Neuronal stem cell (in vitro differentiated cells): Measurements from ENCODE around the gene FAM107B.

Experiments used
- DNase-seq: peaks from one replicate; pipeline ENCODE4 v3.0.0-alpha.2; 2013; ENCODE audit warnings: low spot score
- H2AFZ ChIP-seq: one replicate; pipeline ENCODE4 v1.6.1; 2013; ENCODE audit warnings: mild to moderate bottlenecking, low read length, inconsistent platforms
- H2AK5ac ChIP-seq: 2 replicates; pipeline ENCODE4 v1.6.1; 2013; ENCODE audit warnings: low read depth, mild to moderate bottlenecking, inconsistent platforms, low read length, moderate library complexity, mixed read lengths
- H2BK120ac ChIP-seq: 2 replicates; pipeline ENCODE4 v1.6.1; 2013; ENCODE audit warnings: low read depth, mild to moderate bottlenecking, inconsistent platforms, low read length, moderate library complexity, mixed read lengths
- H2BK12ac ChIP-seq: one replicate; pipeline ENCODE4 v1.6.1; 2013; ENCODE audit warnings: low read length, inconsistent platforms
- H2BK15ac ChIP-seq: 2 replicates; pipeline ENCODE4 v1.6.1; 2013; ENCODE audit warnings: mild to moderate bottlenecking, low read length, inconsistent platforms, mixed read lengths
- H2BK5ac ChIP-seq: one replicate; pipeline ENCODE4 v1.6.1; 2013; ENCODE audit warnings: inconsistent platforms, mild to moderate bottlenecking, low read length, moderate library complexity
- H3K14ac ChIP-seq: one replicate; pipeline ENCODE4 v1.6.1; 2013; ENCODE audit warnings: low read length, inconsistent platforms
- H3K18ac ChIP-seq: 2 replicates; pipeline ENCODE4 v1.6.1; 2013; ENCODE audit warnings: low read length, inconsistent platforms
- H3K23ac ChIP-seq: 2 replicates; pipeline ENCODE4 v1.6.1; 2013; ENCODE audit warnings: low read depth, mild to moderate bottlenecking, mixed read lengths, low read length, inconsistent platforms; ENCODE audit not compliant: poor library complexity
- H3K27ac ChIP-seq: replicated peaks from 3 replicates; pipeline ENCODE4 v1.5.1; 2013; ENCODE audit warnings: low read length, inconsistent platforms
- H3K27me3 ChIP-seq, 3 experiments: 2 replicates each; pipeline ENCODE4 v1.6.1; 2013; ENCODE audit warnings: low read length in 3 of 3, mild to moderate bottlenecking in 2 of 3, inconsistent platforms in 1 of 3, low read depth in 1 of 3, mixed read lengths in 1 of 3, moderate library complexity in 1 of 3; ENCODE audit not compliant: control insufficient read depth in 3 of 3, insufficient read depth in 3 of 3
- H3K36me3 ChIP-seq, 2 donors: replicated peaks in 1 of 2; 2 replicates each; pipeline ENCODE4 v1.6.1; 2013; ENCODE audit warnings: low read length in 2 of 2; ENCODE audit not compliant: control insufficient read depth in 2 of 2, insufficient read depth in 2 of 2
- H3K4ac ChIP-seq: 2 replicates; pipeline ENCODE4 v1.6.1; 2013; ENCODE audit warnings: inconsistent platforms, mild to moderate bottlenecking, low read length, moderate library complexity
- H3K4me1 ChIP-seq, 2 donors: 1 replicate in 1 of 2; 2 replicates in 1 of 2; pipeline ENCODE4 v1.6.1; 2013; ENCODE audit warnings: low read length in 2 of 2, low read depth in 1 of 2; ENCODE audit not compliant: control insufficient read depth in 2 of 2, insufficient read depth in 1 of 2
- H3K4me2 ChIP-seq: one replicate; pipeline ENCODE4 v1.6.1; 2013; ENCODE audit warnings: mild to moderate bottlenecking, low read length, inconsistent platforms; ENCODE audit not compliant: insufficient read depth, poor library complexity, severe bottlenecking
- H3K4me3 ChIP-seq, 2 donors: 2 replicates each; pipeline ENCODE4 v1.5.1; 2013; ENCODE audit warnings: low read length in 2 of 2, mild to moderate bottlenecking in 2 of 2, inconsistent platforms in 1 of 2, moderate library complexity in 1 of 2
- H3K79me1 ChIP-seq: one replicate; pipeline ENCODE4 v1.6.1; 2013; ENCODE audit warnings: low read depth, mild to moderate bottlenecking, inconsistent platforms, low read length, moderate library complexity
- H3K9ac ChIP-seq: one replicate; pipeline ENCODE4 v1.6.1; 2013; ENCODE audit warnings: mild to moderate bottlenecking, low read depth, low read length, inconsistent platforms; ENCODE audit not compliant: poor library complexity
- H3K9me3 ChIP-seq, 2 donors: replicated peaks in 1 of 2; 2 replicates each; pipeline versions ENCODE3 to v1.6.1; 2013; ENCODE audit warnings: low read length in 2 of 2, mild to moderate bottlenecking in 2 of 2, inconsistent platforms in 1 of 2, low read depth in 1 of 2, mixed read lengths in 1 of 2, moderate library complexity in 1 of 2; ENCODE audit not compliant: control insufficient read depth in 2 of 2, insufficient read depth in 1 of 2
- H4K8ac ChIP-seq: one replicate; pipeline ENCODE4 v1.6.1; 2013; ENCODE audit warnings: low read depth, mild to moderate bottlenecking, inconsistent platforms, low read length, moderate library complexity
- H4K91ac ChIP-seq: one replicate; pipeline ENCODE4 v1.6.1; 2013; ENCODE audit warnings: low read length, low read depth, mild to moderate bottlenecking, inconsistent platforms; ENCODE audit not compliant: poor library complexity
- WGBS, 2 donors: extraction: QIAGEN DNeasy Blood & Tissue Kit; methylation state at CpG; one replicate each; pipeline ENCODE4 v1.1.7; 2013; ENCODE audit warnings: missing lambda C conversion rate in 2 of 2, mixed read lengths in 1 of 2; ENCODE audit not compliant: insufficient read length in 2 of 2, insufficient replicate concordance in 1 of 2; ENCODE audit errors: extremely low coverage in 2 of 2; 5-methylcytosine and 5-hydroxymethylcytosine counted together

FAM107B gene

DNA sequence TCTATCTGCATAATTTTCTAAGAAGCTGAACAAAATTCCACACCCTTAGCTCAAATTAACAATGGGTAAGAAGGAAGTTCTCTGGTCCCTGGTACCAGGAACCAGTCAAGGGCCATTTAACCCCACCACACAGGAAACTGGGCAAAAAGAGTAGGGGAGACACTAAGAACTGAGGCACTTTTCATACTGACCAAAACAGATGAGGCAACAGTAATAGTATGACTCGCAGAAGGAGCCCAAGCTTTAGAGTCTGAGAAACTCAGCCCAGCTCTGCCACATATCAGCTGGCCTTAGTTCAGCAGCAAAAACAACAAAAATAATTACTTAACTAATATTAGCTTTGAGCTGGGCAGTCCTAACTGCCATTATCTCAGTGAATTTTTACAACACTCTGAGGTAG is 221.2 kb downstream of the FAM107B start:
- no peak overlapping the region for H3K9ac ChIP-seq
- H2BK5ac ChIP-seq: no peak overlapping the region
- H3K9me3 ChIP-seq: no peaks in the 10 kb centered on the region
- H4K8ac ChIP-seq: no peak overlapping the region
- no peak overlapping the region for H3K27ac ChIP-seq
- peaks cover 2% of the 10 kb centered on the region for H3K79me1 ChIP-seq
- no peak overlapping the region for H2AFZ ChIP-seq
- no peak overlapping the region for H3K4me3 ChIP-seq
- no peak overlapping the region for H3K23ac ChIP-seq
- H3K4me1 ChIP-seq: peaks cover 11 to 14% of the 10 kb centered on the region in 2 donors
- H2BK15ac ChIP-seq: no peak overlapping the region
- H3K4me2 ChIP-seq: no peak overlapping the region
- H3K18ac ChIP-seq: no peak overlapping the region
- H2AK5ac ChIP-seq: no peak overlapping the region
- no peak overlapping the region for H3K4ac ChIP-seq
- H4K91ac ChIP-seq: no peak overlapping the region
- no peak overlapping the region for H2BK120ac ChIP-seq
- H3K14ac ChIP-seq: no peak overlapping the region
- H2BK12ac ChIP-seq: no peak overlapping the region
- no CpG with 5 or more reads among the region's 1 CpG for WGBS, 2 donors
- H3K27me3 ChIP-seq: no peaks in the 10 kb centered on the region
- no peak for DNase-seq
- H3K36me3 ChIP-seq: no peaks in the 10 kb centered on the region

DNA sequence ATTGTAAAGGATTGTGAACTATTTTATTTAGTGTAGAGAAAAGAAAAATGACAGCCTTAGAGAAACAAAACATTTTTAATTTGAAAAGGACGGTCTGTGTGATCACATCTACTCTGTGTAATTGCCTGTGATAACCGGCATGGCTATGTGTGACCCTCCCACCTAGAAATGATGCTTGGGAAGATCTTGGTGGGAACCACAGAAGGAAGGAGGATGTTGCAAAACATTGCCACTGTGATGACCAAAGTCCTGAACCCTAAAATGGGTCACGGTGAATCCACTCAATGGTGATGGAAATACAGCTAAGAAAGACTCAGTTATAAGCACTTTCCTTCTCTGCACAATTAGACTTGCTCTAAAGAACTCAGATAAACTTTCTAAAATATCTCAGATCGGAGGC is 222.7 kb downstream of the FAM107B start:
- Histone ChIP-seq H3K18ac (no peak overlapping the region), H3K4me1 (peaks cover 11 to 19% of the 10 kb centered on the region in 2 donors), H2AFZ (no peak overlapping the region), H2BK15ac (no peak overlapping the region), H3K9me3 (no peaks in the 10 kb centered on the region), H3K79me1 (no peaks in the 10 kb centered on the region), H3K14ac (no peak overlapping the region), H3K23ac (no peak overlapping the region), H3K4me2 (no peak overlapping the region), H3K27me3 (no peaks in the 10 kb centered on the region), H3K36me3 (no peaks in the 10 kb centered on the region), H2AK5ac (no peak overlapping the region), H3K27ac (no peak overlapping the region), H3K9ac (no peak overlapping the region), H4K91ac (no peak overlapping the region), H2BK5ac (no peak overlapping the region), H3K4me3 (no peak overlapping the region), H3K4ac (no peak overlapping the region), H4K8ac (no peak overlapping the region), H2BK120ac (no peak overlapping the region), H2BK12ac (no peak overlapping the region)
- no peak for DNase-seq
- no CpG with 5 or more reads among the region's 4 CpGs for WGBS, 2 donors

DNA sequence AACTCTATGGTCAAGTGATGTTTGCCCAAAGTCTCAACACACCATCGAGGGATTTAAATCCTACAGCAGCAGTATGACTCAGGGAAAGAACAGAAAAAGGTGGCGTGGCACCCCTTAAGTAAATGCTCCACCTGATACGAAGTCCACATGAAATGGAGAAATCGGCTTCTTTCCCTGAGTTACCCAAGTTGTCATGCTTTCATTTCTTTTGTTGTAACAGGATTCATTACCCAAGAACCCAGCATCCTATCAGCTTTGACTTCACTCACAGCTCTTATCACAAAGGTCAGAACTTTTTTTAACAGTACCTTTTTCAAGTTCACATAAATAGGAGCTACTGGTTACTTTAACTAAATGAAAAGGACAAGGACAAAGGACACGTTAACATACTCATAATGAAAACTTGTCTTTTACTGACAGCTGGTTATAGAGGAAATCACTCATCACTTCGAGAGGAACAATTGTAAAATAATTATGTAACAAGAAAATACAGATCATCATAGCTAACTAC is 224.2 kb downstream of the FAM107B start:
- no peaks in the 10 kb centered on the region for H3K9me3 ChIP-seq
- H2AK5ac ChIP-seq: no peak overlapping the region
- no peak overlapping the region for H4K91ac ChIP-seq
- H3K9ac ChIP-seq: no peak overlapping the region
- no CpG with 5 or more reads among the region's 6 CpGs for WGBS, 2 donors
- no peaks in the 10 kb centered on the region for H3K27me3 ChIP-seq
- H3K4me3 ChIP-seq: no peak overlapping the region
- no peak overlapping the region for H3K4me2 ChIP-seq
- no peak overlapping the region for H3K18ac ChIP-seq
- no peak overlapping the region for H3K14ac ChIP-seq
- no peak overlapping the region for H3K23ac ChIP-seq
- no peak overlapping the region for H2AFZ ChIP-seq
- H3K4me1 ChIP-seq: peaks cover 0 to 10% of the 10 kb centered on the region in 2 donors
- DNase-seq: no peak
- no peak overlapping the region for H3K4ac ChIP-seq
- H2BK120ac ChIP-seq: no peak overlapping the region
- H3K79me1 ChIP-seq: no peaks in the 10 kb centered on the region
- no peak overlapping the region for H2BK5ac ChIP-seq
- no peak overlapping the region for H3K27ac ChIP-seq
- no peak overlapping the region for H4K8ac ChIP-seq
- no peaks in the 10 kb centered on the region for H3K36me3 ChIP-seq
- no peak overlapping the region for H2BK12ac ChIP-seq
- H2BK15ac ChIP-seq: no peak overlapping the region

DNA sequence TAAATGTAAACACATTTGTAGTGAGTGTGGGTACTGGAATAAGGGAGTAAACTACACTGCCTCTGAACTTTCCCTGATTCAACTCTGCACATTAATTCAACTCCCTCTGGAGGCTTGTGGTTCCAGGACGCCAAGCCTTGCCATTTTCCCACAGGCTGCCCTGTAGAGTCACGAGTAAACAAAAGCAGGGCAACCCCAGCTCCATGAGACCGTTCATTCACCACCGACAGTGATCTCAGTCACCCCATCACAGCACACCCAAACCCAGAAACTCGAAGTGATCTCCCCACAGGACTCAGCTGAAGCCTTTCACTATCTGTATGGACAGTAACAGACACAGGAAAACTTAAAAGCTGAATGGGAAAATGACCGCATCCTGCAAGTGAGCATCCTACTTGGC is 225.2 kb downstream of the FAM107B start:
- no peak overlapping the region for H3K4me2 ChIP-seq
- no peaks in the 10 kb centered on the region for H3K79me1 ChIP-seq
- H3K9me3 ChIP-seq: no peaks in the 10 kb centered on the region
- no peak overlapping the region for H3K9ac ChIP-seq
- peaks cover 0 to 10% of the 10 kb centered on the region in 2 donors for H3K4me1 ChIP-seq
- H3K27me3 ChIP-seq: no peaks in the 10 kb centered on the region
- no peak overlapping the region for H2AK5ac ChIP-seq
- no peak overlapping the region for H3K23ac ChIP-seq
- H2BK15ac ChIP-seq: no peak overlapping the region
- DNase-seq: no peak
- H2BK5ac ChIP-seq: no peak overlapping the region
- H3K4ac ChIP-seq: no peak overlapping the region
- whole genome bisulfite sequencing, 2 donors: no CpG with 5 or more reads among the region's 6 CpGs
- no peak overlapping the region for H3K27ac ChIP-seq
- no peak overlapping the region for H2BK120ac ChIP-seq
- H3K36me3 ChIP-seq: no peaks in the 10 kb centered on the region
- no peak overlapping the region for H3K4me3 ChIP-seq
- H2AFZ ChIP-seq: no peak overlapping the region
- no peak overlapping the region for H4K91ac ChIP-seq
- H4K8ac ChIP-seq: no peak overlapping the region
- no peak overlapping the region for H3K18ac ChIP-seq
- H3K14ac ChIP-seq: no peak overlapping the region
- no peak overlapping the region for H2BK12ac ChIP-seq
